GM19468 (cell line): Measurements from ENCODE around the gene IFIT2.
"Not testable (repeated sequence)": the region's sequence is repeated elsewhere in the genome, so short reads cannot be mapped to it uniquely, and the experiment has no call there.

Experiments used
- ATAC-seq: cut with Tn5 transposase; IDR thresholded peaks from one replicate; pipeline ENCODE4 v1.9.1; 2021; ENCODE audit warnings: mild to moderate bottlenecking, moderate library complexity, moderate number of reproducible peaks; ENCODE audit not compliant: unreplicated experiment; ENCODE audit errors: extremely low read depth

IFIT2 gene

DNA sequence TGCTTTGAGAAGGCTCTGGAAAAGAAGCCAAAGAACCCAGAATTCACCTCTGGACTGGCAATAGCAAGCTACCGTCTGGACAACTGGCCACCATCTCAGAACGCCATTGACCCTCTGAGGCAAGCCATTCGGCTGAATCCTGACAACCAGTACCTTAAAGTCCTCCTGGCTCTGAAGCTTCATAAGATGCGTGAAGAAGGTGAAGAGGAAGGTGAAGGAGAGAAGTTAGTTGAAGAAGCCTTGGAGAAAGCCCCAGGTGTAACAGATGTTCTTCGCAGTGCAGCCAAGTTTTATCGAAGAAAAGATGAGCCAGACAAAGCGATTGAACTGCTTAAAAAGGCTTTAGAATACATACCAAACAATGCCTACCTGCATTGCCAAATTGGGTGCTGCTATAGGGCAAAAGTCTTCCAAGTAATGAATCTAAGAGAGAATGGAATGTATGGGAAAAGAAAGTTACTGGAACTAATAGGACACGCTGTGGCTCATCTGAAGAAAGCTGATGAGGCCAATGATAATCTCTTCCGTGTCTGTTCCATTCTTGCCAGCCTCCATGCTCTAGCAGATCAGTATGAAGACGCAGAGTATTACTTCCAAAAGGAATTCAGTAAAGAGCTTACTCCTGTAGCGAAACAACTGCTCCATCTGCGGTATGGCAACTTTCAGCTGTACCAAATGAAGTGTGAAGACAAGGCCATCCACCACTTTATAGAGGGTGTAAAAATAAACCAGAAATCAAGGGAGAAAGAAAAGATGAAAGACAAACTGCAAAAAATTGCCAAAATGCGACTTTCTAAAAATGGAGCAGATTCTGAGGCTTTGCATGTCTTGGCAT lies 4.8 kb downstream of the IFIT2 start:
- no peak for ATAC-seq

DNA sequence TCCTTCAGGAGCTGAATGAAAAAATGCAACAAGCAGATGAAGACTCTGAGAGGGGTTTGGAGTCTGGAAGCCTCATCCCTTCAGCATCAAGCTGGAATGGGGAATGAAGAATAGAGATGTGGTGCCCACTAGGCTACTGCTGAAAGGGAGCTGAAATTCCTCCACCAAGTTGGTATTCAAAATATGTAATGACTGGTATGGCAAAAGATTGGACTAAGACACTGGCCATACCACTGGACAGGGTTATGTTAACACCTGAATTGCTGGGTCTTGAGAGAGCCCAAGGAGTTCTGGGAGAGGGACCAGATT lies 5.4 kb downstream of the IFIT2 start:
- ATAC-seq = no peak

DNA sequence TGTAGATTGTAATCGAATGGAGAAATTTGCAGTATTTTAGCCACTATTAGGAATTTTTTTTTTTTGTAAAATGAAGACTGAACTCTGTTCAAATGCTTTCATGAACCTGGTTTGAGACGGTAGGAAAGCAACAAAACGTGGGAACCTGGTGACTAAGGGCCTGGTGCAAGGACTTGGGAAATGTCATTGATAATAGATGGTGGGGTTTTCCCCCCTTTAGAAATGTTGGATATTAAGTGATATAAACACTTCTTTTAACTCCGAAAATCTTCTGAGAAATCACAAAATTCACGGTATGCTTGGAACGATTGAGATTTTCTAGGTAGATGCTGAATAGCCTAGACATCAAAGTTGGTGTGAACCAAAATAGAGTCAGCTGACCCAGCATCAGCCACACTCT lies 6.4 kb downstream of the IFIT2 start:
- no peak for ATAC-seq

DNA sequence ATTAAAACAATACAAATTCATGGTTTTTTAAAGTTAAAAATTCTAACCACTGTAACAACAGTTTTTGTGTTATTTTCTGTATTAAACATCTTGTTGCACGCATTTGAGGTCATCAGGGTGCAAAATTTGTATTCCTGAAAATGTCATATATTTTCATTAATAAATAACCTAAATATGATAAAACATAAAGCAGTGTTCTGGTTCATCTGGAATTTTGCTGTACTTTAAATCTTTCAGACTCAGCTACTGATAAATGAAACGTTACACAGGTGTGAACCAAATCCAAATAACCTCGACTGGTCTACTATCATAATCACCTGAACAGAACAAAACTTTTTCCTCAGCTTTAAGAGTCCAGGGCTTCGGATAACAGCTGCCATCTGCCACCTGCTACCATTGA lies 6.9 kb downstream of the IFIT2 start:
- ATAC-seq = no peak

DNA sequence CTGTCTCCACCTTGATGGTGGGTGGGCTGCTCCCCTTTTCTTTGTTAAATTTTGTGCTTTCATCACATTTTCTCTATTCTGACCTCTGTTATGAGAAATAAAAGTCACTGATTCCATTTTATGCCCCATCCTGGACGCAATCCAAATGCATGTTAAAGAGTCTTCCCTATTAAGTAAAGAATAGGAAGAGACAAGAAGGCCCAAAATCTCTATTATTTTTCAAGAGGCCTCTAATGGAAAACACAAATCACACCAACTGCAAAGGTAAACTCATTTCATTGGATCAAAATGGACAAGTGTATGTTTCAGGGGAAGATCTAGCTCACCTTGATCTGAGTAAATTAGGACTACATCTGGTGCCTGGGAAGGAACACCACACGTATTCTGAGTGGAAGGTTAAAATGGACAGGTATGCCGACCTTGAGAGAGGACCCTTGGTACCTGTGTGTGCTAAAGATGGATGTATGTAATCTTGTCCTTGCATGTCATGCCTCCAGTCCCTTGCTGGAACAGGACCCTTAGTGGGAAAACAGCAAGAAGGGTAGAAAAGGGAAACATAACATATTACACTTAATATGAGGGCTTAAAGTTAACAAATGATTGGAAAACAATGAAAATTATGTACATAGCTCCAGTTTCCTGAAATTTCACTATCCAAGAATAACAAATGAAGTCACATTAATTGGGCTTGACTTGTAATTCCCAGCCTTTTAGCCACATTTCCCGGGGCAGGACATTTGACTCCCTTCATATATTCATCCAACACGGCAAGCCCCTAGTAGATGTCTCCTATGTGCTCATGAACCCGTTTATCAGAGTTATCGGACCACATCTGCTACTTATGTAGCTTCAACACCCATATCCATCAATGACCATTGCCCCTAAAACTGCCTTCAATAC lies 7.6 kb downstream of the IFIT2 start:
- ATAC-seq = no peak

DNA sequence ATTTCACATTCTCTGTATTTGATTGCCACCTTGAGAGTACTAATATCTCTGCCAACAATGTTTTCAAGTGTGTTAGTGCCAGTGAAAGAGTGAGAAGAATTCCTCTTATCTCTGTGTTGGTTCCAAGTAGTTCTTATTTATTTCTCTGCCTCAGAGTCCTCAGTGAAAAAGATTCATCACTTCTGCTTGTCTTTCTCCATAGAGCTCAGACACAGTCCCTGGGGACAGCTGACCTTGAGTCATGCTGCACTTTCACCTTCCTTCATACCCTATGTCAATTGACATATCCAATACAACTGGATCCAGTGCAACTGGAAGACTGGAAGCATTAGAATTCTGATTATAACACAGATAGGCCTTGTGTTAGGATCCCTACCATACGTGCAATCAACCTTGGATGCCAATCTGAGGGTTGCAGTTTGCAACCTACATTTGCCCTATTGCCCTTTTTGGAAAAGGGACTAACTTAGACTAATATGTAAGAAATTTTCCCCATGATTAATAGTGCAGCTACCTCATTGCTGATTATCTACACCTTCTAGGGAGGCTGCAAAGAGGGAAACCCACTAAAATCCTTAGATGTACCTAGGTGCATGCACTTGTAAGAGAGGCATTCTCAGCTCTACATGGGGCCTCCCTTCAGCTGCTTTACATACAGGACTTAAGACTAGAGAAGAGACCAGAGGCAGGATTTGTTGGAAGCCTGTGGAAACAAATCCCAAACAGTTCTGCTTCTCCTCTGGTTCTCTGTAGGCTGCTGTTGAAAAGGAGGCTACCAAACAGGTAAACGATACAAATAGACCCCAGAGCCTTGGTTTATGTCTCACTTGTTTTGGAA lies 8.4 kb downstream of the IFIT2 start:
- no peak for ATAC-seq

DNA sequence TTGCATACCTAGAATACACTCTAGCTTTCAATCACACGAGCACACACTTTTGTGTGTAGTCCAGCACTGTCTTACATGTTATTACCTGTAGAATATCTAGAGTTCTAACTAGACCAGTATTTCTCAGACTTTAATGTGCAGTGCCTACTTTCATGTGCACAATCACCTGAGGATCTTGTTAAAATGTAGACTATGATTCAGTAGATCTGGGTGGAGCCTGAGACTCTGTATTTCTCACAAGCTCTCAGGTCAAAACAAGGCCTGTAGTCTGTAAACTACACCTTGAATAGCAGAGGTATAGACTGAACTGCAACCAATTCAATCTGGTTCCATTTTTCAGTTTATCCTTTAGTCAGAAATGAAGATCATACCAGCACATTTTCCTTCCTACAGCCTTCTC lies 11.1 kb downstream of the IFIT2 start:
- ATAC-seq = no peak

DNA sequence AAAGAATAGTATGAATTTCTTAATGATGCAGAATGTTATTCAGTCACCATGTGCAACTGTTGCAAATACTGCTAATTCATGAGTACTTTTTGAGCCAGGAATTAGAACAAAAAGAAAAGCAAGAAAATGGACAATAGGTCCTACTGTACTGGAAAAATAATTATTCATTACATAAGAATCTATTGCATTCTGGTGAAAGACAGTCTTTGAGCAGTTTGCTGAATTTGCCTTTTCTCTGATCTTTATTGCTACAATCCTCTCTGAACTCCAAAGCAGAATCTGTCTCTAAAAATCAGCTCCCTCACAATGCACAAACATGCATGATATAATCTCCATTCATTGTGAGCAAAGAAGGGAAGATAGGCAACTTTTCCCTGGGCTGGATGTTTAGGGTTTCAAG lies 12.8 kb downstream of the IFIT2 start:
- ATAC-seq = no peak

DNA sequence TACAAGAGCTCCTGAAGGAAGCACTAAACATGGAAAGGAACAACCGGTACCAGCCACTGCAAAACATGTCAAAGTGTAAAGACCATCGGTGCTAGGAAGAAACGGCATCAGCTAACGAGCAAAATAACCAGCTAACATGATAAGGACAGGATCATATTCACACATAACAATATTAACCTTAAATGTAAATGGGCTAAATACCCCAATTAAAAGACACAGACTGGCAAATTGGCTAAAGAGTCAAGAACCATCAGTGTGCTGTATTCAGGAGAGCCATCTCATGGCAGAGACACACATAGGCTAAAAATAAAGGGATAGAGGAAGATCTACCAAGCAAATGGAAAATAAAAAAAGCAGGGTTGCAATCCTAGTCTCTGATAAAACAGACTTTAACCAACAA lies 16.2 kb downstream of the IFIT2 start:
- ATAC-seq = not testable (repeated sequence)

DNA sequence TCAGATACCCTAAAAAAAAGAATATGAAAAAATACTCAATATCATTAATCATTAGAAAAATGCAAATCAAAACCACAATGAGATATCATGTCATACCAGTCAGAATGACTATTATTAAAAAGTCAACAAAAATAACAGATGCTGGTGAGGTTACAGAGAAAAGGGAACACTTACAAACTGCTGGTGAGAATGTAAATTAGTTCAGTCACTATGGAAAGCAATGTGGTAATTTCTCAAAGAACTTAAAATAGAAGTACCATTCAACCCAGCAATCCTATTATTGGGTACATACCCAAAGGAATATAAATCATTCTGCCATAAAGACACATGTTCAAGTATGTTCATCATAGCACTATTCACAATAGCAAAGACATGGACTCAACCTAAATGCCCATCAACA lies 23.2 kb downstream of the IFIT2 start:
- ATAC-seq = not testable (repeated sequence)

DNA sequence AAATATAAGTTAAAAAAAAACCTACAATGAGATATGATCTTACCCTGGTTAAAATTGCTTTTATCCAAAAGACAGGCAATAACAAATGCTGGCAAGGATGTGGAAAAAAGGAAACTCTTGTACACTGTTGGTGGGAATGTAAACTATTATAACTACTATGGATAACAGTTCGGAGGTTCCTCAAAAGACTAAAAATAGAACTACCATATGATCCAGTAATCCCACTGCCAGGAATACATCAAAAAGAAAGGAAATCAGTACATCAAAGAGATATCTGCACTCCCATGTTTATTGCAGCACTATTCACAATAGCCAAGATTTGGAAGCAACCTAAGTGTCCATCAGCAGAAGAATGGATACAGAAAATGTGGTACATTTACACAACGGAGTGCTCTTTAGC lies 24.0 kb downstream of the IFIT2 start:
- ATAC-seq = not testable (repeated sequence)

DNA sequence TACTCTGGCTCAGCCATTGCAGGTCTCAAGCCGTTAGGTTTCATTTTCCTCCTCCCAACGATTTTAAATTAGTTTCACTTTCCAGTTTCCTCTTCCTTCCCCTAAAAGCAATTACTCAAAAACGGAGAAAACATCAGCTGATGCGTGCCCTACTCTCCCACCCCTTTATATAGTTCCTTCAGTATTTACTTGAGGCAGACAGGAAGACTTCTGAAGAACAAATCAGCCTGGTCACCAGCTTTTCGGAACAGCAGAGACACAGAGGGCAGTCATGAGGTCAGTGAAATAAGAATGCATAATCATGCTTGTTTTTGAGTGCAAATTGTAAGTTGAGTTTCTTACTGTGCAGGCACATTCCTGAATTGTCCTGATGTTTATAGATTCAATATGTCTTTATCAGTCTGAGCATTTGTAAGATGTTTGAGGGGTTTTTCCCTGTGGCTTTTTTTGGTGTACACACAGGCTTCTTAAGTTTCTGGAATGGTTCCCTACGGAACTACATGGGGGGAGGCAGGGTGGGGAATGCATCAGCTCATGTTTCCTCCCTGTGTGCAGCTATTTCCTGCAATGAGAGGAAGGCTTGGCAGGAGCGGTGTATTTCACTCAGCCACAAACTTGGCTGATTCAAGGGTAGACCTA lies 26.1 kb downstream of the IFIT2 start, which contains the start of gene IFIT3:
TSS of gene IFIT3 (plus strand) at position 195 of the 639 bp plus-strand sequence. CDS start at position 272, 77 bp downstream.
- no peak for ATAC-seq

DNA sequence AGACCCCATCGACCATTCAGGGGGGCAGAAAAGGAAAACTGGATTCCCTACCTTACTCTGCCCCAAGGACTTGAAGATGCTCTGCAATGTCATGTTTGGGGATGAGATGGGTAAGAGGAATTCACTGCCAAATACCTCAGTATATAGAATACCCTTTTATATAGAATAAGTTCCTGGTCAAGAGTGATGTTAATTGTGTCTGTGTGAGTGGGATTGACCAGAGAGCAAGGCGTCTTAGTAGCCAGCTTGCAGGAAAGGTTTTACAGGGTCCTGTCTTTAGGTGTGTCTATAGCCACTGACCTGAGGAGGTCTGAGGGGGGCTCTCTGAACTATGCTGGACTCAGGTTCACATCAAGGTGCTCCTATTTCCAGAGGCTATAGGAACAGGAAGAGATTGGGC lies 27.3 kb downstream of the IFIT2 start:
- no peak for ATAC-seq

DNA sequence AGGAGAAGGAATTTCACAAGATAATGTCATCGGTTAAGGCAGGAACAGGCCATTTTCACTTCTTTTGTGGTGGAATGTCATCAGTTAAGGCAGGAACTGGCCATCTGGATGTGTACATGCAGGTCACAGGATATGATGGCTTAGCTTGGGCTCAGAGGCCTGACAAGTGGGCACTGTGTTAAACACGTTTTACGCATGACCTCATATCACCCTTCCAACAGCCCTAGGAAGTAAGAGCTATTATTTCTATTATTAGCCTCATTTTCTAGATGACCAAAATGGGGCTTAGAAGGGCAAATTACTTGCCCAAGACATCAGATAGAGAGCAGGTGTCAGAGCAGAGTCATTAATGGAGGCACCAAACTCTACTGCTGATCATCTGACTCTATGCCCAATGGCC lies 28.2 kb downstream of the IFIT2 start:
- not testable (repeated sequence) for ATAC-seq

DNA sequence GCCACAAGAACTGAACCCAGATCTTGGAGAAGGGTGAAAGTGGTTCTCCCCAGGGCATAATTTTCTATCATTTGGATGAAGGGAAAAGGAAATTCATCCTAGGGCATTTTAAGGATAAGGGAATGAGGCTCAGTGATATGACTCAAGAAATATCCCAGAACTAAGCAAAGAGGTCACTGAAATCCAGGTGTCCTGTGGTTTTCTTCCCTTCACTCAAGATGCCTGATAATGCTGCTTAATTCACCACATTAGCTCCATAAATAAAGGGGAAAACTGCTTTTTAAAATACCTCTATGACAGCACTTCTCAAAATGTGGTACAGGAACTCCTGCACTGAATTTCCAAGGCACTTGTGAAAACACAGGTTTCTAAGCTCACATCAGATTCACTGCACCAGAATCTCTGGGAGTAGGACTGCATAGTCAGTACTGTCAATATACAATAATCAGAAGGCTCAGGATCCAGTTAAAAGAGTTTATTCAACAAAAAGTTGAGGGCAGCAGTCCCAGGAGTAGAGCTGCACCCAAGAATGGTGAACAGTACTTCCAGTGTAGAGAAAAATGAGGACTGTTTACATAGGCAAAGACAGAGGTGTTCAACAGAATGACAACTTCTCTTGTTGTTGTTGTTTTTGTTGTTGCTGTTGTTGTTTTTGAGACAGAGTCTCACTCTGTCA lies 28.8 kb downstream of the IFIT2 start:
- ATAC-seq = no peak

DNA sequence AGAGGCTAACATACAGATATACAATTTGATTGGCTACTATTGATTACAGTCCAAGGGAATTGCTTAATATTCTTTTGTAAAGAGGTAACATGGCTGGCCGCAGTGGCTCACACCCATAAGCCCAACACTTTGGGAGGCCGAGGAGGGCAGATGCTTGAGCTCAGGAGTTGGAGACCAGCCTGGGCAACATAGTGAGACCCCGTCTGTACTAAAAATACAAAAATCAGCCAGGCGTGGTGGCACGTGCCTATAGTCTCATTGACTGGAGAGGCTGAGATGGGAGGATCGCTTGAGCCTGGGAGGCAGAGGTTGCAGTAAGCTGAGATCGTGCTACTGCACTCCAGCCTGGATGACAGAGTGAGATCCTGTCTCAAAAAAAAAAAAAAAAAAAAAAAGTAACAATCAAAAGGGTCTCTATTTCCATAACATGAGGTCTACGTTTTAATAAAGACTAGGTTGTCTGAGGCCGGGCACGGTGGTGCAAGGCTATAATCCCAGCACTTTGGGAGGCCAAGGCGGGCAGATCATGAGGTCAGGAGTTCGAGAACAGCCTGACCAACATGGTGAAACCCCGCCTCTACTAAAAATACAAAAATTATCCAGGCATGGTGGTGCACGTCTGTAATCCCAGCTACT lies 29.8 kb downstream of the IFIT2 start:
- ATAC-seq = not testable (repeated sequence)

DNA sequence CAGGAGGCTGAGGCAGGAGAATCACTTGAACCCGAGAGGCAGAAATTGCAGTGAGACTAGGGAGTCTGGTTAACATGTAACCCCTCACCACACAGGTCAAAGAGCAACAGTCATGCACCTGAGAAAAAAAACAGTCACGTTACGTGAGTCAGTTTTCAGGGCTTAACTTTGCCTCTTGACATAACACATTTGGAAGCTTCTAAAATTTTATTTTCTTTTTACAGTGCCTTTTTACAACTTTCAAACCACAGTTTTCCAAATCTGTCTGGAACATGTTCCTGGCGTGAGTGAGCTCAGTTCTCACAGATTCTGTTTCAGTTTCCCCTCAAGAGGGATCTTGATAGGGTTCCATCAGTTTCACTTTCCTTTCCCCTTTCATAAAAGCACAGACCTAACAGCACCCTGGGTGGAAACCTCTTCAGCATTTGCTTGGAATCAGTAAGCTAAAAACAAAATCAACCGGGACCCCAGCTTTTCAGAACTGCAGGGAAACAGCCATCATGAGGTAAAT lies 30.3 kb downstream of the IFIT2 start:
- no peak for ATAC-seq

DNA sequence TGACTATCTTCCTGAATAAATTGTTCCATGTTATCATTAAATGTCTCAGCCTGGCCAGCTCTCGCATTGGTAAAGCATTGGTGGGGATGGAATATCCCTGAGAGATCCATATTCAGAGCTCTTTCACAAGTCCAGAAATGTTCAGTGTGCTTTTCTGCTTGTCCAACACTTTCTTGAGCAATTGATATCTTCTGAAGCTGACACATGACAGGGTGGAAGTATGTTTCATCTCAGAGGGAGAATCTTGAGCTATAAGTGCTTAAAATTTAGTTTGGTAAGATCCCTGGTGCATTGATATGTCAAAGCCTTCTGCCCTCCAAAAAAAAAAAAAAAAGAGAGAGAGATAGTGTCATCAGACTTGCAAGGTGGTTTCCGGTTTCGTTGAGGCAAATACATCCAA lies 33.4 kb downstream of the IFIT2 start:
- no peak for ATAC-seq

DNA sequence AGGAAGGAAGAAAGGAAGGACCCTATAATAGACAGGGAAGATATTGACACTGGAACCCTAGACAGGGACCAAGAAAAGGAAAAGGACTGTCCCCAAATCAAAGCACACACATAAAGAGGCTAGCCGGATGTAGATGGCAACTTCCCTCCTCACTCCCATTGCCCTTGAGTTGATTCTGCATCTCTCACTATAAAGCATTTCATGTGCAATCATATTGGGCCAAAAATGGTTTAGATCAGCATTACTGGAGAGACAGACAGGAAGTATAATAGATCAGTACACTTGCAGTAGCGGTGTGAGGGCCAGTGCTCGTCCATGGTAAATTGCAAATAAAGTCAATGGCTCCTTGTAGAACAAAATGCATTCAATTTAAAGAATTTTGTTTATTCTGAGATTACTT lies 34.4 kb downstream of the IFIT2 start:
- no peak for ATAC-seq
